ENCODE measurements around the gene DUS4L.

GRCh38 chr7:107527196-107527595, 36.6 kb upstream of the DUS4L start:
- TF ChIP-seq ZNF449 (tag by site-specific recombination; IDR thresholded peaks at IDR 0.05) (no peak), CTCF (tag by site-specific recombination; IDR thresholded peaks at IDR 0.05) (no peak), ZNF670 (tag by site-specific recombination; IDR thresholded peaks at IDR 0.05; ENCODE audit: low read depth) (no peak), REST (tag by site-specific recombination; IDR thresholded peaks at IDR 0.05) (no peak), ZBTB26 (tag by site-specific recombination; optimal IDR thresholded peaks at IDR 0.05) (no peak), ZNF404 (tag by site-specific recombination; IDR thresholded peaks at IDR 0.05) (no peak), ZNF324 (tag by site-specific recombination; IDR thresholded peaks at IDR 0.05) (no peak)
- TF ChIP-seq, protein P1, sequence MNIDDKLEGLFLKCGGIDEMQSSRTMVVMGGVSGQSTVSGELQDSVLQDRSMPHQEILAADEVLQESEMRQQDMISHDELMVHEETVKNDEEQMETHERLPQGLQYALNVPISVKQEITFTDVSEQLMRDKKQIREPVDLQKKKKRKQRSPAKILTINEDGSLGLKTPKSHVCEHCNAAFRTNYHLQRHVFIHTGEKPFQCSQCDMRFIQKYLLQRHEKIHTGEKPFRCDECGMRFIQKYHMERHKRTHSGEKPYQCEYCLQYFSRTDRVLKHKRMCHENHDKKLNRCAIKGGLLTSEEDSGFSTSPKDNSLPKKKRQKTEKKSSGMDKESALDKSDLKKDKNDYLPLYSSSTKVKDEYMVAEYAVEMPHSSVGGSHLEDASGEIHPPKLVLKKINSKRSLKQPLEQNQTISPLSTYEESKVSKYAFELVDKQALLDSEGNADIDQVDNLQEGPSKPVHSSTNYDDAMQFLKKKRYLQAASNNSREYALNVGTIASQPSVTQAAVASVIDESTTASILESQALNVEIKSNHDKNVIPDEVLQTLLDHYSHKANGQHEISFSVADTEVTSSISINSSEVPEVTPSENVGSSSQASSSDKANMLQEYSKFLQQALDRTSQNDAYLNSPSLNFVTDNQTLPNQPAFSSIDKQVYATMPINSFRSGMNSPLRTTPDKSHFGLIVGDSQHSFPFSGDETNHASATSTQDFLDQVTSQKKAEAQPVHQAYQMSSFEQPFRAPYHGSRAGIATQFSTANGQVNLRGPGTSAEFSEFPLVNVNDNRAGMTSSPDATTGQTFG (tag by site-specific recombination; IDR thresholded peaks at IDR 0.05; ENCODE audit: borderline replicate concordance), result no peak
